Measurements from ENCODE around the gene CCND3. TPM values are rescaled to one million over a fixed set of nuclear protein-coding genes. Genes with fewer than 3 reads are reported as not detected.
A peak's percentile ranks its signal among the peaks of the same experiment; 100 is the strongest.

The CCND3 gene
- total RNA-seq, 1 donor from 2014 or later = 491 TPM

DNA sequence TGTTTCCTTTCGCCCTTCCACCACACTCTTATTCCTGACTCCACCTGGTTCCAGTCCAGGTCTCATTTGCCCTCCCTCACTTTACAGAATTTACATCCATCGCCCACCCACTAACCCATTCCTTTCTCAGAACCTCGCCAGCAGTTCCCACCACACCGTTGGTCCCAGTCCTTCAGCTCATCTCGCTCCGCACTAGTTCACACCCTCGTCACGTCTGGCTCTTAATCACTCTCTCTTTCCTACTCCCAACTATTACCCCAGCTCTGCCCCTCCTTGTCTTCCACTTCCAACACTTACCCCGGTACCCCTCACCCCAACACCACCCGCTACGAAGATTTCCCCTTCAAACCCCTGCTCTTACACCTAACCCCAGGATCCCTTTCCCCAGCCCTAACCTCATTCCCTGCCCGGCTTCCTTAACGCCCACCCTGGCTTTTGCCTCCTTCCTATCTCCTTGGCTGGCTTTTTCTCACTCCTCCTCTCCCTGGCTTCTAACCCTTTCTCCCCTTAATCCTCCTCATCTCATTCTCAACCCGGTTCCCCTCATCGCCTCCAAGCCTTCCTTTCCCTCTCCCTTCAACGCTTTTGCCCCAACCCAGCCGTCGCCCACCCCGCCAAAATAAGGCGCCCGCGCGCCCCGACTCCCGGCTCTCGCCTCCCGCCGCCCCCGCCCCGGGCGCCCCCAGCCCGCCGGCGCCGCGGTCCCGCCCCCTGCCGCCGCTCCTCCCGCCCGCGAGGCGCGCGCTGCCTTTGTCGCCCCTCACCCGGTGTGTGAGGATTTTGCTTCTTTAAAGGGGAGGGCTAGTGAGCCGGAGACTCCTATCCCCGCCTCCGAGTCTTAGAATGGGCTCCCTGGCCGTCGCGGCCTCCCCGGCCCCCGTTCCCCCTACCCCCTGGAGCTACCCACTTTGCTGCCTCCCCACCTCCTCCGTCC is 47.0 kb downstream of the CCND3 start:
- peaks cover 12% of the 10 kb centered on the region for H3K4me1 Mint-ChIP-seq
- peaks cover 4% of the 10 kb centered on the region for H3K36me3 Mint-ChIP-seq (ENCODE audit: low read depth)
- peaks cover 4% of the 10 kb centered on the region for H3K27me3 Mint-ChIP-seq
- no peak for DNase-seq
- intact Hi-C loops (cut with micrococcal nuclease) = loop anchor here (1.0 to 2.0 kb wide), 4 partner anchors 27 to 150 kb away; partner anchors contain the start of genes BYSL, MED20 and TOMM6
- H3K9me3 Mint-ChIP-seq = no peaks in the 10 kb centered on the region
- no peak overlapping the region for H3K4me3 Mint-ChIP-seq
- H3K27ac Mint-ChIP-seq = peak overlapping the region; percentile 90

DNA sequence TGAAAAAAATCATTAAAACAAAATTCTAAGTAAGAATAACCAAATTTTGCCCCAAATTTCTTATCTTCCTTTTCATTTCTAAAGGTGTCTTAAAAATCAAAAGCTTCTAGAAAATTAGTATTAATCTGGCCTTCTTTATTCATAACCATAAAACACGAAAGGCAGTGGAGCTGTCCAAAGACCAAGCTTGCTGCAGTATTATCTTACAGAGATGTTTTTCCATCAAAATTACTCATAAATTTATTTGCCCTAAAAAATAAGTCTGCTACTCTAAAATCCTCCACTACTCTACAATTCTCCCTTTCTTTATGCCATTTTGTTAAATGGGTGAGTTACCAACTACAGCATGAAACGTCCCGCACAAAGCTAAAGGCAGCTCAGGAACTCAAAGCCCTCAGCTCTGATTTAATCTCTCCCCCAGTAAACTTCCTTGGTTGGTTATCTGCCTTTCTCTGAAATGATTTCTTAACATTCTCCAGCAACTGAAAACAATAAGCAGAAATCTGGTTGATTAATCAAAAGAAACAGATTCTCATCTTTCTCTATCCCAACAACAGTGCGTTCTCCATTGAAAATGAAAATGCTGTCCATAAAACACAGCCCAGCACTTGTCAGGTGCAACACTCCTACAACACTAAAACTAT is 48.6 kb downstream of the CCND3 start:
- Mint-ChIP-seq H3K4me1 (peaks cover 12% of the 10 kb centered on the region), H3K9me3 (no peaks in the 10 kb centered on the region), H3K4me3 (no peak overlapping the region), H3K27me3 (peaks cover 4% of the 10 kb centered on the region), H3K27ac (no peak overlapping the region), H3K36me3 (ENCODE audit: low read depth) (peaks cover 4% of the 10 kb centered on the region)
- intact Hi-C loops (cut with micrococcal nuclease) = no loop called here
- DNase-seq = no peak

DNA sequence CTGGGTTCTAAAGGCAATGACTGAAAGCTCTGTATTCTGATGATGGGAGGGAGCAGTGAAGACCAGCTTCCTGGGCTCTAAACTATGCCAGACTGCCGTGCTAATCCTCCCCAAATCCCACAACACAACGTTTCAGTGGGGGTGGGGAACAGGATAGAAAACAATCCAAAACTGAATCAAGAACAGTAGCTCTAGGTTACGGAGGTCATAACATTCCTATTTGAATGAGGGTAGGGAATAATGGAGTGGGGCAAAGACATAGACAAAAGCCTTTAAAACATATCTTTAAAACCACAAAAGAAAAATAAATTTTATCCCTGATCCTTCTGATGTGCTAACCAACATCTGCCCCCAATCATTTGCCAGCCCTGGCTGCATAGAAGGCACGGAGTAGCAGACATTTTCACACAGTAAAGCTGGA is 54.3 kb downstream of the CCND3 start:
- no peaks in the 10 kb centered on the region for H3K9me3 Mint-ChIP-seq
- no peaks in the 10 kb centered on the region for H3K4me1 Mint-ChIP-seq
- DNase-seq = no peak
- no peak overlapping the region for H3K27ac Mint-ChIP-seq
- no peak overlapping the region for H3K4me3 Mint-ChIP-seq
- H3K36me3 Mint-ChIP-seq (ENCODE audit: low read depth) = peaks cover 3% of the 10 kb centered on the region
- intact Hi-C loops (cut with micrococcal nuclease) = no loop called here
- peaks cover 2% of the 10 kb centered on the region for H3K27me3 Mint-ChIP-seq

- DNase-seq = no peak
- intact Hi-C loops (cut with micrococcal nuclease) = no loop called here
- peaks cover 2% of the 10 kb centered on the region for H3K36me3 Mint-ChIP-seq (ENCODE audit: low read depth)
- no peaks in the 10 kb centered on the region for H3K4me1 Mint-ChIP-seq
- no peak overlapping the region for H3K27ac Mint-ChIP-seq
- no peak overlapping the region for H3K4me3 Mint-ChIP-seq
- H3K9me3 Mint-ChIP-seq = no peaks in the 10 kb centered on the region
- no peaks in the 10 kb centered on the region for H3K27me3 Mint-ChIP-seq
Observed at GRCh38 chr6:41885930-41886329, 55.7 kb downstream of the CCND3 start.

DNA sequence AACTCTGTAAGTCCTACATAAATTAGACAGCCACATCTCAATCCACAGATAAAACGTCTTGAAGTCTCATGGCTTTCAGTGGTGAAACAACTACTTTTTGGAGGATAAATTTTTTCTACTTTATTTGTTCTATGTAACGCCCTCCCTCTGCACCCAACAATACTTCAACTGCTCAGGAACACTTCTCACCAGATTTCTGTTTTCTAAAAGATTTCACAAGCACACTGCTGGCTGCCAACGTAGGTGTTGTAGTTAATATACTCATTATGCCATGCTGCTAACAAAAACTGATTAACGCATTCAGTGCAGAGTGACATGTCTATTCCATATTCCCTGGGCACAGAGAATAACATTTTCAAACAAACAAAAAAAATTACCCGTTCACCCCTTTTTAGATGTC is 56.7 kb downstream of the CCND3 start:
- H3K36me3 Mint-ChIP-seq (ENCODE audit: low read depth) = no peaks in the 10 kb centered on the region
- peaks cover 2% of the 10 kb centered on the region for H3K4me1 Mint-ChIP-seq
- no peak for DNase-seq
- intact Hi-C loops (cut with micrococcal nuclease) = no loop called here
- no peak overlapping the region for H3K27ac Mint-ChIP-seq
- H3K9me3 Mint-ChIP-seq = no peaks in the 10 kb centered on the region
- H3K4me3 Mint-ChIP-seq = no peak overlapping the region
- no peaks in the 10 kb centered on the region for H3K27me3 Mint-ChIP-seq

Other genes starting within 250 kb of the CCND3 start
- 14.1 and 14.9 TPM in 2 replicates for gene TFEB, start 206.2 kb downstream of the CCND3 start, total RNA-seq
- not detected in 2 replicates for gene PGC, start 194.4 kb downstream of the CCND3 start, total RNA-seq
- gene FRS3, start 161.9 kb downstream of the CCND3 start, total RNA-seq = 4.7 and 6.8 TPM in 2 replicates
- not detected in 2 replicates for gene PRICKLE4, start 161.0 kb downstream of the CCND3 start, total RNA-seq
- 367 and 376 TPM in 2 replicates for gene TOMM6, start 154.1 kb downstream of the CCND3 start, total RNA-seq
- 5.8 and 6.3 TPM in 2 replicates for gene USP49, start 46.4 kb downstream of the CCND3 start, total RNA-seq
- gene MED20, start 20.7 kb downstream of the CCND3 start, total RNA-seq = 21.9 and 22.8 TPM in 2 replicates
- 79.6 and 81.4 TPM in 2 replicates for gene BYSL, start 20.3 kb downstream of the CCND3 start, total RNA-seq
- gene TAF8, start 108.7 kb upstream of the CCND3 start, total RNA-seq = 38.1 and 38.7 TPM in 2 replicates
- gene C6orf132, start 200.8 kb upstream of the CCND3 start, total RNA-seq = 0.21 and 0.40 TPM in 2 replicates
- not detected in 2 replicates for gene GUCA1A, start 231.6 kb upstream of the CCND3 start, total RNA-seq